SU-DHL-6 (cell line): ENCODE measurements around the gene NOXA1.
A peak's percentile ranks its signal among the peaks of the same experiment; 100 is the strongest.

ENCODE experiments used
- EZH2phosphoT487 ChIP-seq: fragments of 200-600 bp; sonication (generic), shearing (Covaris generic); conservative IDR thresholded peaks from 2 replicates; pipeline ENCODE4 v1.6.1; 2018; ENCODE audit warnings: mild to moderate bottlenecking, antibody characterized with exemption, low read length, moderate library complexity, mixed read lengths
- TF ChIP-seq, protein P1 (sequence below): fragments of 200-600 bp; sonication (generic); IDR thresholded peaks from one replicate; pipeline ENCODE4 v1.5.1; 2017; ENCODE audit warnings: antibody characterized with exemption, mild to moderate bottlenecking, low read length, moderate library complexity; ENCODE audit not compliant: insufficient read depth, poor library complexity, severe bottlenecking

DNA sequence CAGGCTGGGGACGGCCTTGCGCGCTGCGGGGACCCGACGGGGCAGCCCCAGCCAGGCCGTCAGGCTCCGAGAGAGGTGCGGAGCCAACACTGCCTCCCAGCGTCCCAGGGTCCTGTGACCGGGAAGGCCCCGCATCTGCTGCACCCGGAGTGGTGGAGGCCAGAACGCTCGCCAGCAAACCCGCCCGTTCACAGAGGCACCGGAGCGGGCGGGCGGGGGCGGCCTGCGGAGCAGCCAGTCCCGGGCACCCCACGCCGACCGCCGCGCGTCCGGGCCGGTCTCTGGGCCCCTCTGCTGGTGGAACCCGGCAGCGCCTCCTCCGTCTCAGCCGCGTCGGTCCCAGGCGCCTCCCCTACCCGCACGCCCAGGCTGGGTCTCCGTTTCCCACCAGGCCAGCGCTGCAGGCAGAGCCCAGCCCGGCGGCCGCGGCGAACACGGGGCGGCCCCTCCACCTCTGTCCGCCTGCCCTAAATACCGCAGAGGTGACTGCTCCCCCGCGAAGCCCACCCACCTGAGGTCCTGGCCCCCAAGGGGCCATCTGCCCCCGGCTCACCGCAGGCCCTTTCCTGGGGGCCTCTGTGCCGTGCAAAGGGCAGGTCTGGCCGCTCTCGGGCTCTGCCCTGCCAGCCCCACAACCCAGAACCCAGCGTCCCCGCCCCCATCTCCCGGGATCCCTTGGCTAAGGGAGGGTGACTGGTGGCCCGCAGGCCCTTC, 16.2 kb upstream of the NOXA1 start:
- TF ChIP-seq, protein P1, sequence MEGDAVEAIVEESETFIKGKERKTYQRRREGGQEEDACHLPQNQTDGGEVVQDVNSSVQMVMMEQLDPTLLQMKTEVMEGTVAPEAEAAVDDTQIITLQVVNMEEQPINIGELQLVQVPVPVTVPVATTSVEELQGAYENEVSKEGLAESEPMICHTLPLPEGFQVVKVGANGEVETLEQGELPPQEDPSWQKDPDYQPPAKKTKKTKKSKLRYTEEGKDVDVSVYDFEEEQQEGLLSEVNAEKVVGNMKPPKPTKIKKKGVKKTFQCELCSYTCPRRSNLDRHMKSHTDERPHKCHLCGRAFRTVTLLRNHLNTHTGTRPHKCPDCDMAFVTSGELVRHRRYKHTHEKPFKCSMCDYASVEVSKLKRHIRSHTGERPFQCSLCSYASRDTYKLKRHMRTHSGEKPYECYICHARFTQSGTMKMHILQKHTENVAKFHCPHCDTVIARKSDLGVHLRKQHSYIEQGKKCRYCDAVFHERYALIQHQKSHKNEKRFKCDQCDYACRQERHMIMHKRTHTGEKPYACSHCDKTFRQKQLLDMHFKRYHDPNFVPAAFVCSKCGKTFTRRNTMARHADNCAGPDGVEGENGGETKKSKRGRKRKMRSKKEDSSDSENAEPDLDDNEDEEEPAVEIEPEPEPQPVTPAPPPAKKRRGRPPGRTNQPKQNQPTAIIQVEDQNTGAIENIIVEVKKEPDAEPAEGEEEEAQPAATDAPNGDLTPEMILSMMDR = no peak
- TF ChIP-seq EZH2phosphoT487 = 0 out of 2 replicates have a peak, but pooled peaks have one; percentile 54
